GM12878 (cell line): ENCODE measurements around the gene MSH3. TPM values are rescaled to one million over a fixed set of nuclear protein-coding genes. Genes with fewer than 3 reads are reported as not detected.
"Not testable (repeated sequence)": the region's sequence is repeated elsewhere in the genome, so short reads cannot be mapped to it uniquely, and the experiment has no call there.

Source experiments
- ATAC-seq: fragments of 200-7000 bp; cut with Tn5 transposase; 3 replicates; pipeline ENCODE4 v1.9.1; 2020; ENCODE audit warnings: mild to moderate bottlenecking, moderate library complexity
- BruUV-seq: library from RNA; stranded (reverse); fragments of 400-500 nt; replicated peaks from 2 replicates; lab custom pipeline; 2021; lab: Mats Ljungman, UMichigan
- CTCF ChIA-PET: fragments of 300-600 bp; sonication (Branson Sonifier 250); formaldehyde crosslinking; extraction: SDS; loops from one replicate; lab custom pipeline; 2021; ENCODE audit warnings: inconsistent platforms; lab: Yijun Ruan, JAX
- POLR2A ChIA-PET: fragments of 350-600 bp; formaldehyde crosslinking; extraction: SDS; loops from one replicate; lab custom pipeline; 2021; ENCODE audit warnings: inconsistent platforms; lab: Charles Lee
- RAD21 ChIA-PET: fragments of 300-600 bp; sonication (Branson Sonifier 250); formaldehyde crosslinking; loops from one replicate; lab custom pipeline; 2023; ENCODE audit warnings: antibody characterized with exemption; ENCODE audit not compliant: unreplicated experiment; lab: Charles Lee
- SMC1A ChIA-PET: fragments of 300-600 bp; sonication (Branson Sonifier 250); formaldehyde crosslinking; loops from one replicate; lab custom pipeline; 2023; ENCODE audit not compliant: unreplicated experiment, uncharacterized antibody; lab: Charles Lee
- DNase-seq: peaks from one replicate; pipeline ENCODE4 v3.0.0-alpha.2; 2011; ENCODE audit warnings: low read depth, low spot score
- FAIRE-seq: peaks from 3 replicates; lab custom pipeline; 2011; peaks lifted over from hg19 to GRCh38; lab: Jason Lieb, UNC
- H2AFZ ChIP-seq: 2 replicates; pipeline ENCODE4 v1.6.0; 2011; ENCODE audit warnings: low read depth, low read length, control low read depth; ENCODE audit not compliant: control insufficient read depth
- H3K27ac ChIP-seq: 2 replicates; pipeline ENCODE4 v1.5.1; 2011; ENCODE audit warnings: control low read depth; ENCODE audit not compliant: control insufficient read depth, insufficient read depth
- H3K27me3 ChIP-seq, 2 experiments: replicated peaks in 1 of 2; 2 replicates each; pipeline versions ENCODE4 v1.6.0 to v1.6.1; 2011; ENCODE audit warnings: low read length in 1 of 2; ENCODE audit not compliant: control insufficient read depth in 2 of 2, insufficient read depth in 2 of 2
- H3K36me3 ChIP-seq, 2 experiments: 2 replicates each; pipeline ENCODE4 v1.5.1; 2011; ENCODE audit warnings: low read length in 1 of 2; ENCODE audit not compliant: control insufficient read depth in 2 of 2, insufficient read depth in 2 of 2
- H3K4me1 ChIP-seq: 2 replicates; pipeline ENCODE4 v1.6.1; 2011; ENCODE audit warnings: mild to moderate bottlenecking, low read length, moderate library complexity, mixed read lengths; ENCODE audit not compliant: control insufficient read depth, insufficient read depth
- H3K4me2 ChIP-seq: 2 replicates; pipeline ENCODE4 v1.6.0; 2011; ENCODE audit warnings: control low read depth; ENCODE audit not compliant: control insufficient read depth, insufficient read depth
- H3K4me3 ChIP-seq: fragments of 200-600 bp; sonication (generic); 2 replicates; pipeline ENCODE4 v1.5.1; 2016
- H3K79me2 ChIP-seq: 2 replicates; pipeline ENCODE4 v1.6.0; 2011; ENCODE audit warnings: low read length; ENCODE audit not compliant: control insufficient read depth, insufficient read depth
- H3K9ac ChIP-seq: 2 replicates; pipeline ENCODE4 v1.8.0; 2011; ENCODE audit warnings: low read length, control low read depth, mixed read lengths; ENCODE audit not compliant: control insufficient read depth, insufficient read depth
- H3K9me3 ChIP-seq: replicated peaks from 3 replicates; pipeline ENCODE4 v1.5.1; 2011; ENCODE audit warnings: mild to moderate bottlenecking, low read length; ENCODE audit not compliant: control insufficient read depth, insufficient read depth
- H4K20me1 ChIP-seq: 2 replicates; pipeline ENCODE4 v1.6.0; 2011; ENCODE audit not compliant: control insufficient read depth, insufficient read depth
- BMI1 ChIP-seq: fragments of 450-650 bp; IDR thresholded peaks from 2 replicates; pipeline ENCODE4 v1.6.1; 2016; ENCODE audit warnings: mild to moderate bottlenecking, moderate library complexity, borderline replicate concordance
- ESRRA ChIP-seq: IDR thresholded peaks from 2 replicates; pipeline ENCODE4 v1.6.1; 2012; ENCODE audit warnings: mild to moderate bottlenecking, low read length, improper control_type of control experiment
- FOS ChIP-seq: IDR thresholded peaks from 3 replicates; pipeline ENCODE4 v1.6.1; 2011; ENCODE audit warnings: borderline replicate concordance; ENCODE audit not compliant: insufficient read length; ENCODE audit errors: extremely low read depth
- IRF3 ChIP-seq: fragments of 450-650 bp; IDR thresholded peaks from 2 replicates; pipeline ENCODE4 v1.6.1; 2014; ENCODE audit warnings: mild to moderate bottlenecking
- JUNB ChIP-seq: IDR thresholded peaks from 2 replicates; pipeline ENCODE4 v1.6.1; 2016; ENCODE audit warnings: antibody characterized with exemption, mild to moderate bottlenecking
- NFIC ChIP-seq: IDR thresholded peaks from 2 replicates; pipeline ENCODE4 v1.6.1; 2012; ENCODE audit warnings: low read depth, mild to moderate bottlenecking, inconsistent platforms, low read length, moderate library complexity
- NKRF ChIP-seq: fragments of 450-650 bp; conservative IDR thresholded peaks from 2 replicates; pipeline ENCODE4 v1.6.1; 2017; ENCODE audit warnings: mild to moderate bottlenecking, moderate library complexity
- RBBP5 ChIP-seq: fragments of 200-600 bp; sonication (generic); conservative IDR thresholded peaks from 2 replicates; pipeline ENCODE4 v1.6.1; 2016
- RCOR1 ChIP-seq: conservative IDR thresholded peaks from 2 replicates; pipeline ENCODE4 v1.6.1; 2012; ENCODE audit warnings: low read depth, low read length, improper control_type of control experiment
- RUNX3 ChIP-seq: IDR thresholded peaks from 2 replicates; pipeline ENCODE4 v1.6.1; 2012; ENCODE audit warnings: low read length, inconsistent platforms
- TBL1XR1 ChIP-seq: IDR thresholded peaks from 2 replicates; pipeline ENCODE4 v1.6.1; 2012; ENCODE audit warnings: low read depth, low read length, improper control_type of control experiment
- WGBS: methylation state at CpG from one replicate; pipeline ENCODE4 v1.1.6; 2016; ENCODE audit warnings: low lambda C conversion rate; ENCODE audit not compliant: insufficient replicate concordance, insufficient coverage; ENCODE audit errors: missing lambda C conversion rate; 5-methylcytosine and 5-hydroxymethylcytosine counted together
- in situ Hi-C: fragments of 300-500 bp; cut with MboI; formaldehyde crosslinking; loops from 9 replicates; pipeline ENCODE4 v1.14.3; 2018; ENCODE audit warnings: mixed read lengths
- intact Hi-C: fragments of 100-400 bp; cut with micrococcal nuclease; formaldehyde crosslinking; loops from one replicate; pipeline ENCODE4 v1.14.2; 2022; ENCODE audit not compliant: unreplicated experiment
- polyA plus RNA-seq, 11 experiments: library from polyadenylated mRNA; depleted of rRNA in 4 of 11; unstranded in 6 of 11; stranded (reverse) in 5 of 11; fragments of >200 nt; fragmentation: Nextera tagmentation in 4 of 11; fragmentation: Illumina TruSeq in 1 of 11; extraction: Ambion mirVana in 4 of 11; extraction: Trizol in 1 of 11; gene quantifications; 1 replicate in 1 of 11; 2 replicates in 10 of 11; pipeline versions ENCODE4 v1.2.1 to v1.2.3, GENCODE V29; 2011 to 2016; ENCODE audit warnings: inconsistent platforms in 2 of 11, missing spikeins in 2 of 11, low read depth in 1 of 11
- total RNA-seq, 4 experiments: library from RNA; depleted of rRNA in 3 of 4; stranded (reverse); fragments of >200 nt in 3 of 4; fragmentation: Illumina TruSeq in 1 of 4; extraction: Trizol in 1 of 4; gene quantifications; 2 replicates each; pipeline versions ENCODE4 v1.2.1 to v1.2.3, GENCODE V29; 2013 to 2021

Gene MSH3
- total and polyA plus RNA-seq, 10 of the 15 experiments (the other 5 are each of a cell fraction or from before 2014, with no cell fraction given): 4.7 to 17.5 (median 12.2) TPM

- FAIRE-seq, H3K9me3 ChIP-seq, POLR2A ChIA-PET, H2AFZ ChIP-seq, intact Hi-C loops, H3K4me2 ChIP-seq, H3K79me2 ChIP-seq, RAD21 ChIA-PET, H3K27ac ChIP-seq, H4K20me1 ChIP-seq, CTCF ChIA-PET, H3K4me3 ChIP-seq, BruUV-seq, in situ Hi-C loops, SMC1A ChIA-PET, DNase-seq, H3K36me3 ChIP-seq, H3K4me1 ChIP-seq, H3K27me3 ChIP-seq, H3K9ac ChIP-seq: not testable (repeated sequence)
- ATAC-seq: peak; percentile 52
- TF ChIP-seq NFIC: 0 out of 2 replicates have a peak, but pooled peaks have one; percentile 21
- TF ChIP-seq JUNB: peak; percentile 64
- TF ChIP-seq RUNX3: peak; percentile 61; the same call in 1 of the 2 replicates
- 67% methylated on average over 7 of the region's 7 CpGs for WGBS
These were observed 135.0 kb downstream of the MSH3 start for GRCh38 chr5:80789319-80790016.

GRCh38 chr5:80790698-80791097 lies 136.2 kb downstream of the MSH3 start:
- RAD21 ChIA-PET: no interaction called here
- Histone ChIP-seq H3K9me3 (no peaks in the 10 kb centered on the region), H3K79me2 (no peaks in the 10 kb centered on the region), H3K27ac (no peak overlapping the region), H4K20me1 (no peaks in the 10 kb centered on the region), H3K4me1 (no peaks in the 10 kb centered on the region), H3K4me3 (no peak overlapping the region), H3K36me3 (no peaks in the 10 kb centered on the region; a peak in 2 of 4 replicates), H3K9ac (no peak overlapping the region), H3K27me3 (no peaks in the 10 kb centered on the region), H3K4me2 (no peak overlapping the region), H2AFZ (no peak overlapping the region)
- POLR2A ChIA-PET: no interaction called here
- no TSS peak for BruUV-seq
- in situ Hi-C loops: no loop called here
- DNase-seq (no peak), FAIRE-seq (no peak), ATAC-seq (no peak)
- 97% methylated on average over 3 of the region's 3 CpGs for WGBS
- CTCF ChIA-PET: no interaction called here
- SMC1A ChIA-PET: no interaction called here
- intact Hi-C loops: no loop called here
- TF ChIP-seq NKRF (no peak), IRF3 (no peak), RCOR1 (no peak), FOS (no peak), TBL1XR1 (no peak), BMI1 (no peak), ESRRA (no peak), RBBP5 (no peak)
